ENCODE measurements around the gene RNASEH2A. TPM values are rescaled to one million over a fixed set of nuclear protein-coding genes. Genes with fewer than 3 reads are reported as not detected.
A peak's percentile ranks its signal among the peaks of the same experiment; 100 is the strongest.

RNASEH2A gene
- total RNA-seq, 1 donor from 2014 or later: 10.5 TPM

DNA sequence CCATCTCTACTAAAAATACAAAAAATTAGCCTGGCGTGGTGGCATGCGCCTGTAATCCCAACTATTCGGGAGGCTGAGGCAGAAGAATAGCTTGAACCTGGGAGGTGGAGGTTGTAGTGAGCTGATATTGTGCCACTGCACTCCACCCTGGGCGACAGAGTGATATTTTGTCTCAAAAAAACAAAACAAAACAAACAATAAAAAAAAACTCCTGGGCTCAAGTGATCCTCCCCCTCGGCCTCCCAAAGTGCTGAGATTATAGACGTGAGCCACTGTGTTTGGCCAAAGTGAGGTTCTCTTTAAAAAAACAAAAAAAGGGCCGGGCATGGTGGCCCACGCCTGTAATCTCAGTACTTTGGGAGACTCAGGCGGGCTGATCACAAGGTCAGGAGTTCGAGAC is 18.9 kb upstream of the RNASEH2A start:
- TF ChIP-seq, protein P1, sequence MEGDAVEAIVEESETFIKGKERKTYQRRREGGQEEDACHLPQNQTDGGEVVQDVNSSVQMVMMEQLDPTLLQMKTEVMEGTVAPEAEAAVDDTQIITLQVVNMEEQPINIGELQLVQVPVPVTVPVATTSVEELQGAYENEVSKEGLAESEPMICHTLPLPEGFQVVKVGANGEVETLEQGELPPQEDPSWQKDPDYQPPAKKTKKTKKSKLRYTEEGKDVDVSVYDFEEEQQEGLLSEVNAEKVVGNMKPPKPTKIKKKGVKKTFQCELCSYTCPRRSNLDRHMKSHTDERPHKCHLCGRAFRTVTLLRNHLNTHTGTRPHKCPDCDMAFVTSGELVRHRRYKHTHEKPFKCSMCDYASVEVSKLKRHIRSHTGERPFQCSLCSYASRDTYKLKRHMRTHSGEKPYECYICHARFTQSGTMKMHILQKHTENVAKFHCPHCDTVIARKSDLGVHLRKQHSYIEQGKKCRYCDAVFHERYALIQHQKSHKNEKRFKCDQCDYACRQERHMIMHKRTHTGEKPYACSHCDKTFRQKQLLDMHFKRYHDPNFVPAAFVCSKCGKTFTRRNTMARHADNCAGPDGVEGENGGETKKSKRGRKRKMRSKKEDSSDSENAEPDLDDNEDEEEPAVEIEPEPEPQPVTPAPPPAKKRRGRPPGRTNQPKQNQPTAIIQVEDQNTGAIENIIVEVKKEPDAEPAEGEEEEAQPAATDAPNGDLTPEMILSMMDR (IDR thresholded peaks at IDR 0.05; ENCODE audit: insufficient read depth, low read depth, low read length): no peak
- no peak for TF ChIP-seq EZH2 (IDR thresholded peaks at IDR 0.05; ENCODE audit: insufficient read depth, low read length)
- Histone ChIP-seq H3K9me3 (ENCODE audit: insufficient read depth, low read depth, low read length) (no peaks in the 10 kb centered on the region), H4K20me1 (ENCODE audit: insufficient read depth, low read length) (peaks cover 11% of the 10 kb centered on the region), H3K79me2 (ENCODE audit: insufficient read depth, low read length) (peaks cover 11% of the 10 kb centered on the region), H3K4me1 (ENCODE audit: insufficient read depth, low read length) (peaks cover 57% of the 10 kb centered on the region), H3K9ac (ENCODE audit: low read length) (no peak overlapping the region), H2AFZ (ENCODE audit: low read depth, low read length) (no peak overlapping the region), H3K4me3 (ENCODE audit: insufficient read depth, low read depth, low read length) (no peak overlapping the region), H3K27me3 (ENCODE audit: insufficient read depth, low read length) (no peaks in the 10 kb centered on the region), H3K27ac (ENCODE audit: low read depth, low read length) (no peak overlapping the region), H3K4me2 (ENCODE audit: low read length) (no peak overlapping the region), H3K36me3 (ENCODE audit: insufficient read depth, low read length) (no peaks in the 10 kb centered on the region)
- Mint-ChIP-seq H3K4me3 (ENCODE audit: unreplicated experiment) (no peak overlapping the region), H3K36me3 (ENCODE audit: low read depth, unreplicated experiment) (no peaks in the 10 kb centered on the region), H3K27ac (ENCODE audit: unreplicated experiment) (no peak overlapping the region), H3K4me1 (ENCODE audit: low read depth, unreplicated experiment) (peaks cover 23% of the 10 kb centered on the region), H3K27me3 (ENCODE audit: low read depth, unreplicated experiment) (no peaks in the 10 kb centered on the region), H3K9me3 (ENCODE audit: unreplicated experiment) (no peaks in the 10 kb centered on the region)
- FAIRE-seq (no peak), DNase-seq (ENCODE audit: low read depth) (no peak)

DNA sequence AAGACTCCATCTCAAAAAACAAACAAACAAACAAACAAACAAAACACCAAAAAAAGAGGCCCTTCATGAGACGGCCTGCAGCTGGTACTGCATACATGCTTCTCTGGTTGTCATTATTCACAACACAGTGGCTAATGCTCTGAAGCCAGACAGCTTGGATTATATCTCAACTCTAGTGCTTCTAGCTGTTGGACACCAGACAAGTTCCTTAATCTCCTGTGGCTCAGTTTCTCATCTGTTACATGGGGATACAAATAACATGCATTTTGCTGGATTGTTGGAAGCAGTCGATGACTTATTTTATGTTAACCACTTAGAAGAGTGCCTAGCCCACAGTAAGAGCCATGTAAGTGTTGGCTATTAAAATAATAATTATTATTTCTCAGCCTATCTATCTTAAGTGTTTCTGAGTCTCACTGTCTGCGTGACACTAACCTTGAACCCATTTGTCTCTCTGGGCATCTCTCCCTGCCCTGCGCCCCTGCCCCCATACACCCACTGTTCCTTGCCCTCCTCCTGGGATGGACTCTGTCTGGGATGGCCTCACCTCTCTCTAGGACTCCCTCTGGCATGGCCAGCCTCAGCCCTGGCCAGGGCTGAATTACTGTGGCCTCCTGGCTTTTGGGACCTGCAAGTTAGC is 18.2 kb upstream of the RNASEH2A start:
- H3K79me2 ChIP-seq (ENCODE audit: insufficient read depth, low read length): peaks cover 18% of the 10 kb centered on the region
- H4K20me1 ChIP-seq (ENCODE audit: insufficient read depth, low read length): peaks cover 18% of the 10 kb centered on the region
- Mint-ChIP-seq H3K27me3 (ENCODE audit: low read depth, unreplicated experiment) (no peaks in the 10 kb centered on the region), H3K4me3 (ENCODE audit: unreplicated experiment) (no peak overlapping the region), H3K27ac (ENCODE audit: unreplicated experiment) (peak overlapping the region; percentile 99), H3K4me1 (ENCODE audit: low read depth, unreplicated experiment) (peaks cover 23% of the 10 kb centered on the region), H3K9me3 (ENCODE audit: unreplicated experiment) (no peaks in the 10 kb centered on the region), H3K36me3 (ENCODE audit: low read depth, unreplicated experiment) (no peaks in the 10 kb centered on the region)
- H3K27ac ChIP-seq (ENCODE audit: low read depth, low read length): peak overlapping the region; percentile 70
- no peaks in the 10 kb centered on the region for H3K27me3 ChIP-seq (ENCODE audit: insufficient read depth, low read length)
- no peak overlapping the region for H3K4me3 ChIP-seq (ENCODE audit: insufficient read depth, low read depth, low read length)
- TF ChIP-seq, protein P1 (IDR thresholded peaks at IDR 0.05; ENCODE audit: insufficient read depth, low read depth, low read length): no peak
- no peak for TF ChIP-seq EZH2 (IDR thresholded peaks at IDR 0.05; ENCODE audit: insufficient read depth, low read length)
- DNase-seq (ENCODE audit: low read depth) (no peak), FAIRE-seq (no peak)
- peak overlapping the region; percentile 91 for H3K4me2 ChIP-seq (ENCODE audit: low read length)
- peak overlapping the region; percentile 94 for H3K9ac ChIP-seq (ENCODE audit: low read length)
- no peak overlapping the region for H2AFZ ChIP-seq (ENCODE audit: low read depth, low read length)
- H3K9me3 ChIP-seq (ENCODE audit: insufficient read depth, low read depth, low read length): no peaks in the 10 kb centered on the region
- H3K4me1 ChIP-seq (ENCODE audit: insufficient read depth, low read length): peaks cover 51% of the 10 kb centered on the region
- H3K36me3 ChIP-seq (ENCODE audit: insufficient read depth, low read length): no peaks in the 10 kb centered on the region

DNA sequence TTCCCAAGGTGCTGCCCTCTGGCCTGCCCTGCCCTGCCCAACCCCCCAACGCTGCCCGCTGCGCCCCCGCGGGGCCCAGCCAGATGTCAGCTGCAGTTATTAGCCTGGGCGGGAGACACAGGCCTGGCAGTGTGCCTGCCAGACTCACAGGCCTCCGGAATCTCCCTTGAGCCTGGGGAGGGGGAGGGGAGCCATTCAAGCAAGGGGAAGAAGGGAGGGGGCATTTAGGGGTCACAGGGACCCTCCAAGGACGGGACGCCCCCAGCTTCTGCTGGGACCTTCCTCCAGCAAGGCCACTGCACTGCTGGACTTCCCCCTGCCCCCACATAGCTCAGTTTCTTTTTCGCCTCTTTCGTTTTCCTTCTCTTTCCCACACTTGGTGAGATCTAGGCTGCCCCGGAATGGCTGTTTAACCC is 17.7 kb upstream of the RNASEH2A start:
- peaks cover 46% of the 10 kb centered on the region for H3K4me1 ChIP-seq (ENCODE audit: insufficient read depth, low read length)
- H3K27me3 Mint-ChIP-seq (ENCODE audit: low read depth, unreplicated experiment): no peaks in the 10 kb centered on the region
- H3K4me2 ChIP-seq (ENCODE audit: low read length): peak overlapping the region; percentile 91
- peak overlapping the region; percentile 94 for H3K9ac ChIP-seq (ENCODE audit: low read length)
- H3K9me3 Mint-ChIP-seq (ENCODE audit: unreplicated experiment): no peaks in the 10 kb centered on the region
- H3K27ac Mint-ChIP-seq (ENCODE audit: unreplicated experiment): peak overlapping the region; percentile 99
- peak overlapping the region; percentile 58 for H2AFZ ChIP-seq (ENCODE audit: low read depth, low read length)
- TF ChIP-seq, protein P1 (IDR thresholded peaks at IDR 0.05; ENCODE audit: insufficient read depth, low read depth, low read length): no peak
- no peak for TF ChIP-seq EZH2 (IDR thresholded peaks at IDR 0.05; ENCODE audit: insufficient read depth, low read length)
- FAIRE-seq (no peak), DNase-seq (ENCODE audit: low read depth) (no peak)
- no peaks in the 10 kb centered on the region for H3K36me3 ChIP-seq (ENCODE audit: insufficient read depth, low read length)
- H3K4me3 Mint-ChIP-seq (ENCODE audit: unreplicated experiment): peak overlapping the region; percentile 77
- peaks cover 19% of the 10 kb centered on the region for H4K20me1 ChIP-seq (ENCODE audit: insufficient read depth, low read length)
- H3K79me2 ChIP-seq (ENCODE audit: insufficient read depth, low read length): peaks cover 21% of the 10 kb centered on the region
- peak overlapping the region; percentile 39 for H3K4me3 ChIP-seq (ENCODE audit: insufficient read depth, low read depth, low read length)
- no peaks in the 10 kb centered on the region for H3K9me3 ChIP-seq (ENCODE audit: insufficient read depth, low read depth, low read length)
- H3K27me3 ChIP-seq (ENCODE audit: insufficient read depth, low read length): no peaks in the 10 kb centered on the region
- peaks cover 19% of the 10 kb centered on the region for H3K4me1 Mint-ChIP-seq (ENCODE audit: low read depth, unreplicated experiment)
- no peaks in the 10 kb centered on the region for H3K36me3 Mint-ChIP-seq (ENCODE audit: low read depth, unreplicated experiment)
- H3K27ac ChIP-seq (ENCODE audit: low read depth, low read length): peak overlapping the region; percentile 70

Data from astrocyte (in vitro differentiated cells and primary cell).